ENCODE data around the gene PKDCC. TPM values are rescaled to one million over a fixed set of nuclear protein-coding genes. Genes with fewer than 3 reads are reported as not detected.

The PKDCC gene
- total RNA-seq, 1 experiment from 2014 or later, result 60.1 TPM

GRCh38 chr2:42101206-42102023, 53.6 kb downstream of the PKDCC start:
- H3K27me3 ChIP-seq (replicated peaks), result no peaks in the 10 kb centered on the region
- H3K4me3 ChIP-seq, result peak overlapping the region; percentile 30

GRCh38 chr2:42102024-42102590, 54.3 kb downstream of the PKDCC start:
- Histone ChIP-seq H3K4me3 (peak overlapping the region; percentile 30), H3K4me1 (replicated peaks) (peaks cover 29% of the 10 kb centered on the region), H3K27ac (peak overlapping the region; percentile 96), H3K36me3 (no peaks in the 10 kb centered on the region), H3K9me3 (replicated peaks) (no peaks in the 10 kb centered on the region), H3K27me3 (replicated peaks) (no peaks in the 10 kb centered on the region)
- peak; percentile 85 to 96 for DNase-seq (ENCODE audit: low read depth in 1 of 2, low spot score in 2 of 2)

More at GRCh38 chr2:42101206-42102023, 53.6 kb downstream of the PKDCC start:
- Histone ChIP-seq H3K36me3 (no peaks in the 10 kb centered on the region), H3K9me3 (replicated peaks) (no peaks in the 10 kb centered on the region), H3K4me1 (replicated peaks) (peaks cover 29% of the 10 kb centered on the region), H3K27ac (peak overlapping the region; percentile 96)
- DNase-seq (ENCODE audit: low read depth in 1 of 2, low spot score in 2 of 2), result peak; percentile 78 to 88

- no peaks in the 10 kb centered on the region for H3K36me3 ChIP-seq
- H3K27me3 ChIP-seq (replicated peaks), result no peaks in the 10 kb centered on the region
- H3K27ac ChIP-seq, result peak overlapping the region; percentile 96
- no peaks in the 10 kb centered on the region for H3K9me3 ChIP-seq (replicated peaks)
- H3K4me1 ChIP-seq (replicated peaks), result peaks cover 29% of the 10 kb centered on the region
- DNase-seq (ENCODE audit: low read depth in 1 of 2, low spot score in 2 of 2), result peak; percentile 89 to 93
- H3K4me3 ChIP-seq, result peak overlapping the region; percentile 30
Observed at GRCh38 chr2:42102591-42103450, 55.0 kb downstream of the PKDCC start.

GRCh38 chr2:42103829-42104228, 56.0 kb downstream of the PKDCC start:
- Histone ChIP-seq H3K27me3 (replicated peaks) (no peaks in the 10 kb centered on the region), H3K9me3 (replicated peaks) (no peaks in the 10 kb centered on the region), H3K4me3 (no peak overlapping the region), H3K27ac (no peak overlapping the region), H3K4me1 (replicated peaks) (peaks cover 29% of the 10 kb centered on the region), H3K36me3 (no peaks in the 10 kb centered on the region)
- no peak for DNase-seq (ENCODE audit: low read depth in 1 of 2, low spot score in 2 of 2)

GRCh38 chr2:42104621-42105020, 56.8 kb downstream of the PKDCC start:
- no peak overlapping the region for H3K4me3 ChIP-seq
- H3K27me3 ChIP-seq (replicated peaks), result no peaks in the 10 kb centered on the region
- H3K9me3 ChIP-seq (replicated peaks), result no peaks in the 10 kb centered on the region
- H3K27ac ChIP-seq, result no peak overlapping the region
- peaks cover 29% of the 10 kb centered on the region for H3K4me1 ChIP-seq (replicated peaks)
- DNase-seq (ENCODE audit: low read depth in 1 of 2, low spot score in 2 of 2), result no peak
- no peaks in the 10 kb centered on the region for H3K36me3 ChIP-seq

- no peak overlapping the region for H3K4me3 ChIP-seq
- no peaks in the 10 kb centered on the region for H3K9me3 ChIP-seq (replicated peaks)
- no peak for DNase-seq (ENCODE audit: low read depth in 1 of 2, low spot score in 2 of 2)
- H3K36me3 ChIP-seq, result no peaks in the 10 kb centered on the region
- peaks cover 26% of the 10 kb centered on the region for H3K4me1 ChIP-seq (replicated peaks)
- no peaks in the 10 kb centered on the region for H3K27me3 ChIP-seq (replicated peaks)
- H3K27ac ChIP-seq, result no peak overlapping the region
Observed at GRCh38 chr2:42105330-42106256, 57.8 kb downstream of the PKDCC start.

- peaks cover 18% of the 10 kb centered on the region for H3K4me1 ChIP-seq (replicated peaks)
- no peaks in the 10 kb centered on the region for H3K27me3 ChIP-seq (replicated peaks)
- no peak overlapping the region for H3K4me3 ChIP-seq
- H3K36me3 ChIP-seq, result no peaks in the 10 kb centered on the region
- H3K9me3 ChIP-seq (replicated peaks), result no peaks in the 10 kb centered on the region
- no peak for DNase-seq (ENCODE audit: low read depth in 1 of 2, low spot score in 2 of 2)
- H3K27ac ChIP-seq, result no peak overlapping the region
Observed at GRCh38 chr2:42106257-42106816, 58.5 kb downstream of the PKDCC start.

- H3K9me3 ChIP-seq (replicated peaks), result no peaks in the 10 kb centered on the region
- peaks cover 7% of the 10 kb centered on the region for H3K4me1 ChIP-seq (replicated peaks)
- no peaks in the 10 kb centered on the region for H3K27me3 ChIP-seq (replicated peaks)
- DNase-seq (ENCODE audit: low read depth in 1 of 2, low spot score in 2 of 2), result no peak
- no peak overlapping the region for H3K27ac ChIP-seq
- no peak overlapping the region for H3K4me3 ChIP-seq
- no peaks in the 10 kb centered on the region for H3K36me3 ChIP-seq
Observed at GRCh38 chr2:42107249-42108042, 59.6 kb downstream of the PKDCC start.

Other genes starting within 250 kb of the PKDCC start
- gene EML4, start 121.3 kb downstream of the PKDCC start, total RNA-seq (2014; rRNA removed; shearing (Covaris generic)), result 74.0 and 78.5 TPM in 2 replicates